HCT116 (cell line): ENCODE results near the gene PRKN. TPM values are rescaled to one million over a fixed set of nuclear protein-coding genes. Genes with fewer than 3 reads are reported as not detected.
A peak's percentile ranks its signal among the peaks of the same experiment; 100 is the strongest.

Source experiments
- ATAC-seq: fragments of 200-7000 bp; cut with Tn5 transposase; 2 replicates; pipeline ENCODE4 v1.9.1; 2020; ENCODE audit warnings: mild to moderate bottlenecking, moderate library complexity
- BruUV-seq: library from RNA; stranded (reverse); fragments of 400-500 nt; replicated peaks from 2 replicates; lab custom pipeline; 2021; lab: Mats Ljungman, UMichigan
- CTCF ChIA-PET: fragments of 300-600 bp; sonication (Branson Sonifier 250); formaldehyde crosslinking; loops from one replicate; lab custom pipeline; 2021; ENCODE audit warnings: antibody characterized with exemption; lab: Charles Lee
- POLR2A ChIA-PET: fragments of 300-600, 350-600 bp; sonication (Branson Sonifier 250); formaldehyde crosslinking; loops from one replicate; lab custom pipeline; 2021; ENCODE audit warnings: antibody characterized with exemption; lab: Charles Lee
- RAD21 ChIA-PET, 2 experiments: fragments of 300-600 bp; sonication (Branson Sonifier 250); formaldehyde crosslinking; loops; one replicate each; lab custom pipeline; 2023; ENCODE audit warnings: low total read pairs in 2 of 2; ENCODE audit not compliant: uncharacterized antibody in 2 of 2, unreplicated experiment in 2 of 2, low non-redundant PET in 1 of 2; lab: Charles Lee
- DNase-seq: peaks from one replicate; pipeline ENCODE4 v3.0.0-alpha.2; 2010; ENCODE audit warnings: low read depth, low spot score
- H2AFZ ChIP-seq: fragments of 200-600 bp; shearing (Covaris generic), sonication (generic); 2 replicates; pipeline ENCODE4 v1.6.1; 2017; ENCODE audit warnings: low read depth, mixed run types, mixed read lengths, antibody characterized with exemption, low read length; ENCODE audit not compliant: poor library complexity, severe bottlenecking
- H3K27ac ChIP-seq: 2 replicates; pipeline ENCODE4 v1.5.1; 2012; ENCODE audit warnings: low read depth, low read length
- H3K27me3 ChIP-seq: fragments of 200-600 bp; sonication (generic); 2 replicates; pipeline ENCODE4 v1.6.1; 2016; ENCODE audit warnings: mixed run types, low read length, mixed read lengths; ENCODE audit not compliant: insufficient read depth
- H3K36me3 ChIP-seq, 2 experiments: fragments of 200-500 bp in 1 of 2; fragments of 200-600 bp in 1 of 2; sonication (Bioruptor generic) in 1 of 2; sonication (generic) in 1 of 2; 2 replicates each; pipeline versions ENCODE4 v1.5.1 to v1.6.1; 2014 to 2016; ENCODE audit warnings: low read length in 2 of 2, inconsistent platforms in 1 of 2, mixed read lengths in 1 of 2, mixed run types in 1 of 2; ENCODE audit not compliant: insufficient read depth in 2 of 2, control insufficient read depth in 1 of 2
- H3K4me1 ChIP-seq, 2 experiments: fragments of 200-600 bp in 1 of 2; sonication (generic) in 1 of 2; 2 replicates each; pipeline versions ENCODE4 v1.5.1 to v1.6.1; 2012 to 2017; ENCODE audit warnings: low read length in 2 of 2, inconsistent platforms in 1 of 2, mild to moderate bottlenecking in 1 of 2, mixed read lengths in 1 of 2, mixed run types in 1 of 2, moderate library complexity in 1 of 2; ENCODE audit not compliant: insufficient read depth in 2 of 2, control insufficient read depth in 1 of 2
- H3K4me2 ChIP-seq: fragments of 200-600 bp; sonication (generic); 2 replicates; pipeline ENCODE4 v1.6.1; 2017; ENCODE audit warnings: mixed run types, low read length, mixed read lengths
- H3K4me3 ChIP-seq, 2 experiments: fragments of 200-600 bp in 1 of 2; sonication (generic) in 1 of 2; replicated peaks in 1 of 2; 2 replicates each; pipeline ENCODE4 v1.5.1; 2011 to 2016; ENCODE audit warnings: low read length in 2 of 2, control low read depth in 1 of 2, low read depth in 1 of 2, mild to moderate bottlenecking in 1 of 2, mixed read lengths in 1 of 2, mixed run types in 1 of 2
- H3K79me2 ChIP-seq: fragments of 200-600 bp; sonication (generic); 2 replicates; pipeline ENCODE4 v1.6.1; 2017; ENCODE audit warnings: mild to moderate bottlenecking, mixed run types, low read length, moderate library complexity, mixed read lengths; ENCODE audit not compliant: insufficient read depth
- H3K9ac ChIP-seq: fragments of 200-600 bp; sonication (generic); 2 replicates; pipeline ENCODE4 v1.6.1; 2016; ENCODE audit warnings: low read length, mixed read lengths
- H3K9me2 ChIP-seq: fragments of 200-600 bp; sonication (generic), shearing (Covaris generic); 2 replicates; pipeline ENCODE4 v1.6.1; 2017; ENCODE audit warnings: mixed run types, mild to moderate bottlenecking, moderate library complexity; ENCODE audit not compliant: insufficient read depth
- H3K9me3 ChIP-seq, 2 experiments: fragments of 200-500 bp in 1 of 2; fragments of 200-600 bp in 1 of 2; sonication (Bioruptor generic) in 1 of 2; sonication (generic) in 1 of 2; 2 replicates each; pipeline ENCODE4 v1.6.1; 2014 to 2017; ENCODE audit warnings: low read length in 2 of 2, mixed read lengths in 2 of 2, inconsistent platforms in 1 of 2, low read depth in 1 of 2, mild to moderate bottlenecking in 1 of 2, mixed run types in 1 of 2, moderate library complexity in 1 of 2; ENCODE audit not compliant: control insufficient read depth in 1 of 2, insufficient read depth in 1 of 2
- H4K20me1 ChIP-seq: fragments of 200-600 bp; sonication (generic), shearing (Covaris generic); 2 replicates; pipeline ENCODE4 v1.6.1; 2017; ENCODE audit warnings: mixed run types, mild to moderate bottlenecking, moderate library complexity; ENCODE audit not compliant: insufficient read depth
- CBX3 ChIP-seq: IDR thresholded peaks from 2 replicates; pipeline ENCODE4 v1.6.1; 2012; ENCODE audit warnings: low read depth
- CEBPB ChIP-seq: IDR thresholded peaks from 2 replicates; pipeline ENCODE4 v1.6.1; 2012; ENCODE audit warnings: low read depth
- CTCF ChIP-seq, 3 experiments: fragments of 200-600 bp in 1 of 3; sonication (generic) in 1 of 3; IDR thresholded peaks in 2 of 3; conservative IDR thresholded peaks in 1 of 3; 2 replicates each; pipeline ENCODE4 v1.5.1; 2012 to 2017; ENCODE audit warnings: low read depth in 2 of 3, low read length in 2 of 3, antibody characterized with exemption in 1 of 3, borderline replicate concordance in 1 of 3, control low read depth in 1 of 3, mild to moderate bottlenecking in 1 of 3, mixed read lengths in 1 of 3, mixed run types in 1 of 3, moderate library complexity in 1 of 3; ENCODE audit not compliant: insufficient read depth in 1 of 3
- ELF1 ChIP-seq: IDR thresholded peaks from 2 replicates; pipeline ENCODE4 v1.6.1; 2012; ENCODE audit warnings: low read depth, borderline replicate concordance
- EZH2phosphoT487 ChIP-seq: fragments of 200-600 bp; IDR thresholded peaks from 2 replicates; pipeline ENCODE4 v1.6.1; 2018; ENCODE audit warnings: antibody characterized with exemption, borderline replicate concordance
- JUND ChIP-seq: IDR thresholded peaks from 2 replicates; pipeline ENCODE4 v1.6.1; 2012
- MAX ChIP-seq: IDR thresholded peaks from 2 replicates; pipeline ENCODE4 v1.6.1; 2012
- POLR2A ChIP-seq: IDR thresholded peaks from 2 replicates; pipeline ENCODE4 v1.7.0; 2011; ENCODE audit warnings: borderline replicate concordance; ENCODE audit not compliant: insufficient read depth, insufficient read length; ENCODE audit errors: extremely low read depth
- POLR2AphosphoS5 ChIP-seq: IDR thresholded peaks from 2 replicates; pipeline ENCODE4 v1.6.1; 2011; ENCODE audit warnings: mild to moderate bottlenecking, low read depth, low read length, moderate library complexity
- RAD21 ChIP-seq: IDR thresholded peaks from 2 replicates; pipeline ENCODE4 v1.6.1; 2012; ENCODE audit warnings: low read depth, mild to moderate bottlenecking
- SP1 ChIP-seq: IDR thresholded peaks from 2 replicates; pipeline ENCODE4 v1.6.1; 2012; ENCODE audit warnings: low read depth
- TCF7L2 ChIP-seq: IDR thresholded peaks from 2 replicates; pipeline ENCODE4 v1.7.0; 2011; ENCODE audit warnings: borderline replicate concordance, inconsistent platforms; ENCODE audit not compliant: insufficient read depth, insufficient read length; ENCODE audit errors: extremely low read depth
- YY1 ChIP-seq: IDR thresholded peaks from 2 replicates; pipeline ENCODE4 v1.6.1; 2011; ENCODE audit warnings: low read length, low read depth, moderate library complexity, mild to moderate bottlenecking; ENCODE audit not compliant: insufficient replicate concordance; ENCODE audit errors: extremely low read depth
- ZFX ChIP-seq: fragments of 450-650 bp; IDR thresholded peaks from 2 replicates; pipeline ENCODE4 v1.6.1; 2017
- ZNF274 ChIP-seq: fragments of 200-500 bp; sonication (Bioruptor generic); IDR thresholded peaks from 2 replicates; pipeline ENCODE4 v1.6.1; 2014; ENCODE audit warnings: mild to moderate bottlenecking, low read depth, low read length, inconsistent platforms
- intact Hi-C: fragments of 100-400 bp; cut with micrococcal nuclease; formaldehyde crosslinking; loops from 2 replicates; pipeline ENCODE4 v1.10.0; 2022
- total RNA-seq: library from RNA; stranded (reverse); gene quantifications from one replicate; pipeline ENCODE4 v1.2.1, GENCODE V29; 2021; ENCODE audit not compliant: unreplicated experiment
- TF ChIP-seq, protein P1 (sequence below): IDR thresholded peaks from 2 replicates; pipeline ENCODE4 v1.6.1; 2011; ENCODE audit warnings: mild to moderate bottlenecking, low read length, moderate library complexity; ENCODE audit not compliant: insufficient replicate concordance; ENCODE audit errors: extremely low read depth

Gene PRKN
- total RNA-seq, 1 experiment from 2014 or later, result 2.6 TPM

DNA sequence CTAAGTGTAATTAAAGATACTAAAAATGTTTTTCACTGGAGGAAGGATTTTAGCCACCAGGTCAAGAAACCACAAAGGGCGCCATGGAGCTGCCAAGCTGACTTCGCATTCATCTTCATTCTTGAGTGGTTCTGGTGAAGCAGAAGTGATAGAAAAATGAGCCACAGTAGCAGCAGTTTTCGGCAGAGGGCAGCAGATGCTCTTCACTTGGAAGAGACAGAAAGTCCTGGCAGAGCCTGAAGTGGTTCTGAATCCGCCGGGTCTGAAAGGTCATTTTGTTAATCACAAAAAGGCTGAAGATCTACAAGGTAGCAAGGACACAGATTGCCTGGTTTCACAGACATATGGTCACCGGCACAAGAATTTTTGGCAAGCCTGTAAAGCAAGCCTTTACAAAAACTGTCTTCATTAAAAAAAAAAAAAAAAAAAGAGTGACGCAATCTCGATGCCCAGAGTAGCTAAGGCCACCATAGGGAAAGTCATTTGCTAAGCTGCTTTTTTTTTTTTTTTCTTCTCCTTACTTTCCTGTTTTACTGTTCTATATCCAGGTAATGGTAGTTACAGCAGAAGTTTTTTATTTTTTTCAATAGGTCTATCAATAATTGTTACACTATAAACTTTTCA is 1108.6 kb downstream of the PRKN start:
- H3K4me1 ChIP-seq, result no peaks in the 10 kb centered on the region
- no TSS peak for BruUV-seq
- no peaks in the 10 kb centered on the region for H3K9me2 ChIP-seq
- no peak overlapping the region for H3K4me2 ChIP-seq
- no peak overlapping the region for H2AFZ ChIP-seq
- no peak overlapping the region for H3K4me3 ChIP-seq
- no peak overlapping the region for H3K27ac ChIP-seq
- no peak for TF ChIP-seq TCF7L2
- TF ChIP-seq RAD21, result peak; percentile 46
- peak; percentile 14 to 48 (median 39); a peak in 4 of 6 replicates for TF ChIP-seq CTCF (IDR thresholded peaks at IDR 0.05 in 2 of 3, conservative IDR thresholded peaks at IDR 0.05 in 1 of 3; ENCODE audit: borderline replicate concordance in 1 of 3, insufficient read depth in 1 of 3, low read depth in 2 of 3, low read length in 2 of 3)
- ChIA-PET POLR2A (no interaction called here), RAD21 (interaction anchor here in 1 of 2 experiments (0.7 kb wide), 1 partner anchor 964 kb away, joined by 4 read pairs; no protein-coding TSS in a partner anchor), CTCF (no interaction called here)
- DNase-seq (peak; percentile 10), ATAC-seq (peak; percentile 69)
- H3K79me2 ChIP-seq, result no peaks in the 10 kb centered on the region
- H4K20me1 ChIP-seq, result no peaks in the 10 kb centered on the region
- H3K9me3 ChIP-seq, result no peaks in the 10 kb centered on the region
- H3K9ac ChIP-seq, result no peak overlapping the region
- H3K36me3 ChIP-seq, result no peaks in the 10 kb centered on the region
- intact Hi-C loops, result no loop called here
- 0 out of 2 replicates have a peak, but pooled peaks cover 3% of the 10 kb centered on the region for H3K27me3 ChIP-seq

DNA sequence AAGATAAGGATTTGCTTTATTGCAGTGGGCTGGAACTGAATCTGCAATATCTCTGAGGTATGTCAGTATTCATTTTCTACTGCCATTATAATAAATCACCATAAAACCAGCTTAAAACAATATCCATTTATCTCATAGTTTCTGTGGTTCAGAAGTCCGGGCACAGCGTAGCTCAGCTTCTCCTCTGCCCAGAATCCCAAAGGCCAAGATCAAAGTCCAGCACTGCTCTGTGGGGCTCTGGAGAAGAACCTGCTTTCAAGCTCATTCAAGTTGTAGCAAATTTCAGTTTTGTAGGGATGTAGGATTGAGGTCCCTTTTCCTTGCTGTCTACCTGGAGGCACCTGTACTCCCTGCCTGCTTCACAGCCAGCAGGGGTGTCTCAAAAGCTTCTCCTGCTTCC is 1113.9 kb downstream of the PRKN start:
- Histone ChIP-seq H3K4me2 (no peak overlapping the region), H3K4me1 (no peaks in the 10 kb centered on the region), H4K20me1 (no peaks in the 10 kb centered on the region), H3K4me3 (no peak overlapping the region), H3K9me2 (no peaks in the 10 kb centered on the region), H3K79me2 (no peaks in the 10 kb centered on the region), H3K9ac (no peak overlapping the region), H3K27ac (no peak overlapping the region), H3K36me3 (no peaks in the 10 kb centered on the region), H3K27me3 (no peaks in the 10 kb centered on the region; the same call in 1 of the 2 replicates), H3K9me3 (no peaks in the 10 kb centered on the region), H2AFZ (no peak overlapping the region)
- ChIA-PET CTCF (no interaction called here), POLR2A (no interaction called here), RAD21 (no interaction called here)
- DNase-seq (no peak), ATAC-seq (no peak)
- no TSS peak for BruUV-seq
- intact Hi-C loops, result no loop called here
- TF ChIP-seq YY1, result no peak
- TF ChIP-seq SP1, result no peak
- no peak for TF ChIP-seq ZFX
- TF ChIP-seq JUND, result no peak
- no peak for TF ChIP-seq MAX
- TF ChIP-seq, protein P1, sequence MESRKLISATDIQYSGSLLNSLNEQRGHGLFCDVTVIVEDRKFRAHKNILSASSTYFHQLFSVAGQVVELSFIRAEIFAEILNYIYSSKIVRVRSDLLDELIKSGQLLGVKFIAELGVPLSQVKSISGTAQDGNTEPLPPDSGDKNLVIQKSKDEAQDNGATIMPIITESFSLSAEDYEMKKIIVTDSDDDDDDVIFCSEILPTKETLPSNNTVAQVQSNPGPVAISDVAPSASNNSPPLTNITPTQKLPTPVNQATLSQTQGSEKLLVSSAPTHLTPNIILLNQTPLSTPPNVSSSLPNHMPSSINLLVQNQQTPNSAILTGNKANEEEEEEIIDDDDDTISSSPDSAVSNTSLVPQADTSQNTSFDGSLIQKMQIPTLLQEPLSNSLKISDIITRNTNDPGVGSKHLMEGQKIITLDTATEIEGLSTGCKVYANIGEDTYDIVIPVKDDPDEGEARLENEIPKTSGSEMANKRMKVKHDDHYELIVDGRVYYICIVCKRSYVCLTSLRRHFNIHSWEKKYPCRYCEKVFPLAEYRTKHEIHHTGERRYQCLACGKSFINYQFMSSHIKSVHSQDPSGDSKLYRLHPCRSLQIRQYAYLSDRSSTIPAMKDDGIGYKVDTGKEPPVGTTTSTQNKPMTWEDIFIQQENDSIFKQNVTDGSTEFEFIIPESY, result no peak
- TF ChIP-seq TCF7L2, result no peak
- TF ChIP-seq POLR2A, result no peak
- no peak for TF ChIP-seq EZH2phosphoT487
- no peak for TF ChIP-seq POLR2AphosphoS5
- TF ChIP-seq RAD21, result no peak
- no peak for TF ChIP-seq ZNF274
- TF ChIP-seq ELF1, result no peak
- no peak for TF ChIP-seq CEBPB
- no peak for TF ChIP-seq CBX3
